NCI-H2196 (cell line): ENCODE results near the gene POLR2L.
A peak's percentile ranks its signal among the peaks of the same experiment; 100 is the strongest.

Experiments
- DNase-seq: peaks from one replicate; lab custom pipeline; 2025; ENCODE audit not compliant: unreplicated experiment; lab: John Stamatoyannopoulos, UW

The POLR2L gene

GRCh38 chr11:869399-870126 is 27.2 kb upstream of the POLR2L start:
- DNase-seq: no peak

- DNase-seq: no peak
These were observed 26.5 kb upstream of the POLR2L start for GRCh38 chr11:868802-869201.

GRCh38 chr11:868394-868793 is 26.1 kb upstream of the POLR2L start:
- DNase-seq: no peak

GRCh38 chr11:867856-868358 is 25.6 kb upstream of the POLR2L start:
- no peak for DNase-seq

GRCh38 chr11:866481-866880 is 24.2 kb upstream of the POLR2L start:
- no peak for DNase-seq

GRCh38 chr11:865462-866430 is 23.4 kb upstream of the POLR2L start:
- no peak for DNase-seq

GRCh38 chr11:864898-865297 is 22.6 kb upstream of the POLR2L start:
- no peak for DNase-seq

- no peak for DNase-seq
These were observed 21.8 kb upstream of the POLR2L start for GRCh38 chr11:863910-864827.

- DNase-seq: no peak
These were observed 20.9 kb upstream of the POLR2L start for GRCh38 chr11:863023-863909.

- DNase-seq: no peak
These were observed 20.3 kb upstream of the POLR2L start for GRCh38 chr11:862696-863022.

- no peak for DNase-seq
These were observed 19.8 kb upstream of the POLR2L start for GRCh38 chr11:862081-862661.

- no peak for DNase-seq
These were observed 18.8 kb upstream of the POLR2L start for GRCh38 chr11:861105-861479.

GRCh38 chr11:860234-861104 is 18.1 kb upstream of the POLR2L start:
- no peak for DNase-seq

GRCh38 chr11:859394-860131 is 17.2 kb upstream of the POLR2L start:
- peak; percentile 88 for DNase-seq

- DNase-seq: no peak
These were observed 16.5 kb upstream of the POLR2L start for GRCh38 chr11:858762-859339.

- no peak for DNase-seq
These were observed 15.9 kb upstream of the POLR2L start for GRCh38 chr11:858053-858761.

- DNase-seq: no peak
These were observed 14.1 kb upstream of the POLR2L start for GRCh38 chr11:856397-856796.
